GM18907 (cell line): ENCODE measurements around the gene LAYN.
A peak's percentile ranks its signal among the peaks of the same experiment; 100 is the strongest.

Experiments
- ATAC-seq: cut with Tn5 transposase; IDR thresholded peaks from one replicate; pipeline ENCODE4 v1.9.1; 2021; ENCODE audit warnings: mild to moderate bottlenecking, moderate library complexity; ENCODE audit not compliant: unreplicated experiment

Gene LAYN

DNA sequence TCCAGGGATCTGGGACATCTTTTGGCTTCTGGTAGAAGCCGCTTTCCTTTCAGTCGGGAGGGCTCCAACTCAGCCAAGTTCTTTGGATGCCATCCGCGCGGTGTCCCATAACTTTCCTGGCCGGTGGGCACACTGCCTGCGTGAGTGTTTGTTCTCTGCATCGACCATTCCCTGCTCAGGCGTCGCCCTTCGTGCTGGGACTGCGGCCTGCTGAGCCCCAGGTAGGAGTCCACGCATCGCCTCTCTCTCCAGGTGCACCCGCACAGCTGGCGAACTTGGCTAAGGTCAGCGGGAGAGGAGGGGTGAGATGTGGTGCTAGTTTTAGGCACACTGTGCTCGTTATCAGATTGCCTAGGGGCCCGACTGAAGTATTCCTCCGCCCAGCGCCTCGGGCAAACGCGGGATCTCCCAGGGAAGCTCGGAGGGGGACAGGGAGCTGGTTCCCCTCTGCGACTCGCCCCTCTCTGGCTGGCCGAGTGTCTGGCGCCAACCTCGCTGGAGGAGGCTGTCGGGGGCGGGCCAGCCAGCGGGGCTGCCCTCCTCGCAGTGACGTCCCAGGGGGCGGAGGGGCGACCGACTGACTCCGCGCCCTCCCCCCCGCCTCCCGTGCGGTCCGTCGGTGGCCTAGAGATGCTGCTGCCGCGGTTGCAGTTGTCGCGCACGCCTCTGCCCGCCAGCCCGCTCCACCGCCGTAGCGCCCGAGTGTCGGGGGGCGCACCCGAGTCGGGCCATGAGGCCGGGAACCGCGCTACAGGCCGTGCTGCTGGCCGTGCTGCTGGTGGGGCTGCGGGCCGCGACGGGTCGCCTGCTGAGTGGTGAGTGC is at the start of gene LAYN:
Gene LAYN, plus strand, starts transcription at position 607 of the 823 bp plus-strand sequence. Its CDS starts 124 bp downstream, at position 731.
- ATAC-seq = no peak

DNA sequence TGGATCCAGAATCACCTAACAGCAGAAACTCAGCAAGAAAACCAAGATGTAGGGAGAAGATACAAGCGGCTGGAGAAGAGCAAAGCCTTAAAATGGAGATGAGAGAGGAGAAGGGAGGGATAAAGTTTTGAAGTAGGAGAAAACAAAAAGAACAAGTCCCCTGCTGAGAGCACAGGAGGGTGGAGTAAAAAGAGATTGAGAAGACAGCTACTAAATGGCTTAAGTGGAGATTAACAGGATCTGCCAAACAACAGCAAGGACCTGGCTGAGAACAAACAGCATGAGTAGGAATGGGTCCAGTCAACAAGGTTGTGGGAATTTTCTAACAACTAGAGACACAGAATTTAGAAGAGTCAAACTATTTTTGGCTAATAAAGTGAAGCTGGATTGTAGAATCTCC is 46.5 kb upstream of the LAYN start:
- no peak for ATAC-seq

DNA sequence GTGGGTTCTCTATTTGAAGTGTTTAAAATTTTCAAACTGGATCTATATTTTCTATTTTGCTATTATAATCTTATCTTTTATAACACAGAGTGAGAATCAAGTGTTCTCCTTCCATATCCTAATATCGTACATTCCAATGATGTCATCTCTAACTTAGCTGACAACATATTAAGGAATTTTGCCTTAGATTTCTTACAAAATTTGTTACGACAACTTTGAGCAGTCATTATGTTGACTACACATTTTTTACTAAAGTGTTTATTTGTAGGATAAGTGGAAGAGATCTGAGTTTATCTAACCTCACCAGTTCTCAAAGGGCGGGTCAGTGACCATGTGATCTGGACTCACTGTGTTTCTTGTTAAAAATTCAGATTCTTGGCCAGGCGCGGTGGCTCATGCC is 41.0 kb upstream of the LAYN start:
- ATAC-seq = no peak

DNA sequence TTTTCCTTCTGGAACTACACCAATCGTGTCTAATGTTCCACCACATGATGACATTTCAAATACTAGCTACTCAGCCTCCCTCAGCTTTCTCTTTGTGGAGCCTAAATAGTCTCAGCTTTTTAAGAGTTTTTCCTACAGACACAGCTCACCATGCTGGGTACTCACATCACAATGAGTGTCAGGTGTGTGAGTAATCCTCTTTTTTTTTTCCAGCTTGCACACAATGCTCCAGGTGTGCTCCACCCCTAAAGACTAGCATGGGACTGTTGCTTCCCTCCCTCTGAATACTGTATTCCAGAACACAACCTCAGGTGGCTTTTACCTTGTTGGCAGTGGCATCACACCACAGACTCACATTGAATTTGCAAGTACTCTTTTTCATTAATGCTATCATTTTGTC is 40.0 kb upstream of the LAYN start:
- no peak for ATAC-seq

GRCh38 chr11:111502611-111503010 is 37.9 kb upstream of the LAYN start:
- no peak for ATAC-seq

GRCh38 chr11:111510311-111510710 is 30.2 kb upstream of the LAYN start:
- no peak for ATAC-seq

GRCh38 chr11:111512296-111513239 is 28.0 kb upstream of the LAYN start, which contains the start of gene BTG4:
BTG4 (minus strand) TSS chr11:111512386; CDS start chr11:111498776, 13,610 bp downstream.
- ATAC-seq = no peak

- no peak for ATAC-seq
Observed at GRCh38 chr11:111513240-111513605, 27.3 kb upstream of the LAYN start.

DNA sequence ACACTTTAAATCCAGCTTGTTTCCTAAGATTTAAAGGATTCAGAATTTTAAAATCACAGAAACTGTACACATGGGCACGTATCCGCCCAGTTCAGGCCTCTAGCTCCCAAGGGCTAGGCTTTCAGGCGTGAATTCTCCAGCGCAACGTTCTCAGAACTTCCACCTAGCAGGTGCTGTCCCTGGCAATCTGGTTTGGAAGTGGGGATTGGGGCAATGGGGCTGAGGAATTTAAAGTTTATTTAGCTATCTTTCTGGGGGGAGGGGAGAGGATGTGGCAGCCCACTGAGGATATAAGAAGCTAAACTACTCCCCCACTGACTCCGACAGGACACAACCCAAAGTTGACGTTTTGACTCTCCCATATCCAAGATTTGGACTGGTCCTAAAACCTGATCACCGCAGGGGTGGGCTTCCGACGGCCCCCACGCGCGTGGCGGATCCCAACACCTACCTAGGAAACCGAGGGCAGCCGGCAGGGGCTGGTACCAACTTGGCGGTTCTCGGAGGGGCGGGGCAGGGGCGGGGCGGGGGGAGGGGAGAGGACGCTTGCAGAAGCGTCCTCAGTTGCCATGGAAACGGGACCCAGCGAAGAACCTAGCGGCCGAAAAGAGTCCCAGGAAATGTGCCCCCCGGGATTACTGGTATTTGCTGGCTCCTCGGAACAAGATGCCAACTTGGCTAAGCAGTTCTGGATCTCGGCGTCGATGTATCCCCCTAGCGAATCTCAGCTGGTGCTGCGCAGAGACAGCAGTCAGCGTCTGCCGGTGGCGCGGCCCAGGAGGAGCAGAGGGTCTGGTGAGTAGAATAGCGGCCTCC is 26.1 kb upstream of the LAYN start, which contains the start of gene HOATZ:
Gene HOATZ, plus strand, starts transcription at position 563 of the 816 bp plus-strand sequence. Its CDS starts 7 bp downstream, at position 570.
- ATAC-seq = no peak

DNA sequence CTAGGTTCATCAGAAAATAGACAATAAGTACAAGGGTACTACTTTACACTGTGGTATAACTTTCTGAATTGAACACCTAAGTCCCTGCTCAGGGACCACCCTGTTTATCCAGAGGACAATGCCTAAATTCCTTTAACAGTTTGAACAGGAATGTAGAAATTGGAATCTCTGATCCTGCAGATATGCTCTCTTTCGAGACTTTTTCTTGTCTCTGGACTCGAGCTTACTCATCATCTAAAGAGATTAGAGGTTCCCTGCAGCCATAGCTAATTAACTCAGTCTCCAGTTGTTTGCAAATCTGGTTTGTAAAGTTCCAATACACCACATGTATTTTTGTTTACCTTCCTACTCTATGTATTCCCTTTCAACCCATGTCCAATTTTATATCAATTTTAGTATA is 24.9 kb upstream of the LAYN start:
- no peak for ATAC-seq

DNA sequence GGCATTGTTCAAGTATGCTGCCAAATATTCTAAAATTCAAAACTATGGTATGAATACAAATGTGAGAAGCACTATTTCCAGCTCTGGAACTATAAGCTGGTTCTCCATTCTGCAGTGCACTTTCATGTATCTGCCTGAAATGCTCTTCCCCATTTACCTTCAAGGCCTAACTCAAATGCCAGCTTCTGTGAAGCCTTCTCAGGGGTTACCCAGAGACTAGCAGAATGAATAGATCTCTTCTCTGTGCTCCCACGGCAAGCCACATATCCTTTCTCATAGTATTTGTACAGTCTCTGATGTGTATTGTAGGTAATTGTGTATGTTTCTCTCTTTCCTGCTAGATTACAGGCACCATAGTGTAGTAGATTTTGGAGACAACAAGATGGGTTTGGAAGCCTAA is 21.9 kb upstream of the LAYN start:
- ATAC-seq = no peak

GRCh38 chr11:111520560-111520959 is 20.0 kb upstream of the LAYN start:
- no peak for ATAC-seq

DNA sequence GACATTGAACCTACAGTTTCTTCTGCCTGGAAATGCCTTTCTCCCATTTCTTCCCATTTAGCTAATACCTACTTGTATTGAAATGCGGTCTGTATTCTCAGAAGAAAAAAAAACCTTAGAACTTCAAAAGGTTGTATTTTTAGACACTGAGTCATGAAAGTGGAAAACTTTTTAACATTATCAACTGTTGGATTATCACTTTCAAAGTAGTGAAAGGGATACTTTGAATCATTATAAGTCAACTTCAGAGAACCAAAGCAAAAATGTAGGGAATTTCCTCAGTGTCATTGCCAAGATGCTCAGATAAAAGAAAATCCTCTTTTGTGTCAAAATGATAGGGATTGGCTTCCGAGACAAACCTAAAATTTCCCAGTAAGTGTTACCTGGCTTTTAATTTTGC is 19.4 kb upstream of the LAYN start:
- ATAC-seq = no peak

DNA sequence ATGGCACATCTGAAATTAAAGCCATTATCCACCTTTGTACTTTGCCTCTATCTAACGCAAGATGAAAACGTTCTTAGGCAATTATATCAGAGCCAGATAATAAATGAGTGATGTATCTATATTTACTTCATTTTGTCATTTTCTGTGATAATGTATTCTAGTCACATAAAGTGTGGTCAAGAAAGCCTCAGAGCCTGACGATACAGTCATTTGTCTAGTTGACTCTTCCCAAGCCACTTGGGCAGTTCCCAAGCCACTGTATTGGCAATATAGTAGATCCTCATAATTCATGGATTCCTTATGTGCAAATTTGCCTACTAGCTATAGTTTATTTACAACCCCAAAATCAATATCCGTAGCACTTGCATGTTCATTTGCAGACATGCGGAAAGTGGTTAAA is 18.1 kb upstream of the LAYN start:
- no peak for ATAC-seq

DNA sequence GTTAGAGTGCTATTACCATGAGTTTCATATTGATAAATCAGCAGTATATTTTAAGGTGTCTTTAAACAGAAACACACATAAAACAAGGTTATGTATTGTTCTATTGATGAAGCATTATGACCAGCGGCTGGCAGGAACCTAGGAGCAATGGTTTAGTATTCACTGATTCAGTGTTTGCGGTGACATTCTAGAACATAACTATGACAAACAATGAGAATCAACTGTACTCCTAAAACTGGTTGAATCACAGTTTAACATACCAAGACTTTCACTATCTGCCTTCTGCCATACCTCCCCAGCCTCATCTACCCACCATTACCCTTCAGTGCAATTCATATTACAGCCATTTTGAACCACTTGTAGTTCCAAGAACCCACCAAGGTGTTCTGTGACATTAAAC is 17.2 kb upstream of the LAYN start:
- no peak for ATAC-seq

GRCh38 chr11:111524056-111524455 is 16.5 kb upstream of the LAYN start:
- ATAC-seq = no peak

DNA sequence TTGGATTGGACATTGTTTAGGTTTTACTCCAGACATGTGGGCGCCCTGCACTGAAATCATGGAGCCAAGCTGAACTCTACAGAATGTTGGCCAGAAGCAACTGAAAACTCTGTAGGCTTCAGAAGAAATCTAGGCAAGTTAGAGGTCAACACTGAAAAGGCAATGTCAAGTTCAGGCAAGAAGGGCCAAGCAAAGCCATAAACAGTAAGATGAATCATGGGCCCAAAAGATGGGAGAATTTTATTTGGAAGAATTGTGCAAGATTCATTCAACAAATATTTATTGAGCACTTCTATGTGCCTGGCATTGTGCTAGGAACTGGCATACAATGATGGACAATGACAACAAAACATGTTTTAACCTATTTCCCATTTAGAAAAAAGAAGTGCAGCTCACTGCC is 15.1 kb upstream of the LAYN start:
- no peak for ATAC-seq

- peak; percentile 74 for ATAC-seq
Observed at GRCh38 chr11:111526501-111526900, 14.0 kb upstream of the LAYN start.

- ATAC-seq = no peak
Observed at GRCh38 chr11:111527279-111527678, 13.2 kb upstream of the LAYN start.

GRCh38 chr11:111528557-111528956 is 12.0 kb upstream of the LAYN start:
- ATAC-seq = no peak

DNA sequence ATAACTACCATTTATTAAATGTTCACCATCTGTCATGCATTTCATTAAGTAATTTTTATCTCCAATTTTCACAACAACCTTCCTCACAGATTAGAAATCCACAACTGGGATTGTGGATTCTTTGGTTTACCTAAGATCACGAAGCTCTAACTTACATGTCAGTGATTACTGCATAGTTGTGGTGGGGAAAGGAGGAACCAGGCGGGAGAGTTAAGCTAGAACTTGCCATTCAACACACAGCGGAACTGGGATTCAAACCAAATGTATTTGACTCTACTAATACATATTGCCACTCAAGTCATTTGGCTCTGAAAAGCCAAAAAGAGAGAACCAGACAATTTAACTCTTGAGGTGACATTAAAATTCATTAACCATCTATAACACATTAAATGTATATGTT is 10.4 kb upstream of the LAYN start:
- ATAC-seq = no peak
